SK-N-MC (cell line): Measurements from ENCODE around the gene GPM6B.

Source experiments
- EZH2 ChIP-seq: fragments of 200-600 bp; sonication (generic); IDR thresholded peaks from one replicate; pipeline ENCODE4 v1.6.1; 2017; ENCODE audit warnings: antibody characterized with exemption
- FOXP2 ChIP-seq: optimal IDR thresholded peaks from 2 replicates; pipeline ENCODE3; 2011; ENCODE audit warnings: mild to moderate bottlenecking, moderate library complexity; ENCODE audit not compliant: insufficient read depth; ENCODE audit errors: extremely low read length, control extremely low read depth
- POLR2AphosphoS5 ChIP-seq: IDR thresholded peaks from 2 replicates; pipeline ENCODE4 v1.6.1; 2012; ENCODE audit warnings: mild to moderate bottlenecking, low read depth, low read length, borderline replicate concordance

GRCh38 chrX:13748486-13748885 lies 68.4 kb downstream of the GPM6B start:
- TF ChIP-seq EZH2 (no peak), POLR2AphosphoS5 (no peak), FOXP2 (no peak)
